Activated B cell treated with CpG ODN at 0.5 μM for 24 hours (primary cell): Measurements from ENCODE around the gene RFPL2. TPM values are rescaled to one million over a fixed set of nuclear protein-coding genes. Genes with fewer than 3 reads are reported as not detected.

Experiments
- ATAC-seq: fragments of 200-7000 bp; cut with Tn5 transposase; one replicate; pipeline ENCODE4 v1.10.0; 2021; ENCODE audit warnings: low read depth, mild to moderate bottlenecking, moderate library complexity
- CTCF ChIA-PET: fragments of 350-600 bp; sonication (Branson Sonifier 250); formaldehyde crosslinking; loops from one replicate; lab custom pipeline; 2021; ENCODE audit warnings: antibody characterized with exemption; lab: Charles Lee
- POLR2A ChIA-PET: fragments of 350-600 bp; sonication (Branson Sonifier 250); formaldehyde crosslinking; loops from one replicate; lab custom pipeline; 2021; ENCODE audit warnings: antibody characterized with exemption; lab: Charles Lee
- DNase-seq: peaks from one replicate; pipeline ENCODE4 v3.0.0; 2022
- H3K27ac Mint-ChIP-seq: one replicate; pipeline ENCODE4 v1.8.0; 2020; ENCODE audit warnings: mixed read lengths
- H3K27me3 Mint-ChIP-seq: one replicate; pipeline ENCODE4 v1.8.0; 2021; ENCODE audit warnings: mixed read lengths
- H3K36me3 Mint-ChIP-seq: one replicate; pipeline ENCODE4 v1.8.0; 2021; ENCODE audit warnings: low read depth, mixed read lengths
- H3K4me1 Mint-ChIP-seq: one replicate; pipeline ENCODE4 v1.8.0; 2021; ENCODE audit warnings: mixed read lengths
- H3K4me3 Mint-ChIP-seq: one replicate; pipeline ENCODE4 v1.8.0; 2020; ENCODE audit warnings: mild to moderate bottlenecking, mixed read lengths
- H3K9me3 Mint-ChIP-seq: one replicate; pipeline ENCODE4 v1.8.0; 2020; ENCODE audit warnings: mixed read lengths
- CTCF ChIP-seq: fragments of 200-600 bp; IDR thresholded peaks from one replicate; pipeline ENCODE4 v1.8.0; 2022; ENCODE audit warnings: antibody characterized with exemption, mild to moderate bottlenecking
- intact Hi-C: fragments of 100-400 bp; cut with micrococcal nuclease; formaldehyde crosslinking; loops from one replicate; pipeline ENCODE4 v1.15.1; 2024
- total RNA-seq: library from RNA; stranded (reverse); gene quantifications from 2 replicates; pipeline ENCODE4 v1.2.3, GENCODE V29; 2022

Gene RFPL2
- total RNA-seq: not detected in 2 replicates

- H3K4me3 Mint-ChIP-seq: peak within 1 kb of the TSS; percentile 28
- no peak for TF ChIP-seq CTCF
- intact Hi-C loops: loop anchor here (10.0 kb wide), 1 partner anchor 240 kb away; no protein-coding TSS in a partner anchor
- DNase-seq (no peak), ATAC-seq (no peak)
- POLR2A ChIA-PET: no interaction called here
- H3K9me3 Mint-ChIP-seq: no peaks in the 10 kb centered on the region
- no peaks in the 10 kb centered on the region for H3K36me3 Mint-ChIP-seq
- peaks cover 31% of the 10 kb centered on the region for H3K27me3 Mint-ChIP-seq
- no peaks in the 10 kb centered on the region for H3K4me1 Mint-ChIP-seq
- no peak within 1 kb of the TSS for H3K27ac Mint-ChIP-seq
- CTCF ChIA-PET: no interaction called here
Measured at GRCh38 chr22:32204856-32205722, at the start of gene RFPL2. RFPL2 (minus strand) TSS chr22:32205073; CDS start chr22:32202451, 2,622 bp downstream.

- DNase-seq: no peak
- CTCF ChIA-PET: interaction anchor here (0.6 kb wide), 2 partner anchors 41 to 1453 kb away, joined by 3 read pairs; no protein-coding TSS in a partner anchor
- no peaks in the 10 kb centered on the region for H3K36me3 Mint-ChIP-seq
- TF ChIP-seq CTCF: no peak
- peaks cover 30% of the 10 kb centered on the region for H3K27me3 Mint-ChIP-seq
- H3K27ac Mint-ChIP-seq: no peak overlapping the region
- no peak overlapping the region for H3K4me3 Mint-ChIP-seq
- ATAC-seq: no peak
- POLR2A ChIA-PET: no interaction called here
- no peaks in the 10 kb centered on the region for H3K9me3 Mint-ChIP-seq
- H3K4me1 Mint-ChIP-seq: no peaks in the 10 kb centered on the region
- intact Hi-C loops: no loop called here
Measured at GRCh38 chr22:32249231-32249630, 44.4 kb upstream of the RFPL2 start.

- ChIA-PET POLR2A (no interaction called here), CTCF (no interaction called here)
- DNase-seq: no peak
- Mint-ChIP-seq H3K27ac (no peak overlapping the region), H3K4me3 (no peak overlapping the region), H3K4me1 (no peaks in the 10 kb centered on the region), H3K36me3 (no peaks in the 10 kb centered on the region), H3K27me3 (peaks cover 29% of the 10 kb centered on the region), H3K9me3 (no peaks in the 10 kb centered on the region)
- intact Hi-C loops: no loop called here
- TF ChIP-seq CTCF: no peak
- ATAC-seq: no peak
Measured at GRCh38 chr22:32248276-32248675, 43.4 kb upstream of the RFPL2 start.

- no peak for TF ChIP-seq CTCF
- intact Hi-C loops: no loop called here
- DNase-seq (no peak), ATAC-seq (no peak)
- Mint-ChIP-seq H3K4me3 (no peak overlapping the region), H3K27me3 (peaks cover 21% of the 10 kb centered on the region), H3K4me1 (no peaks in the 10 kb centered on the region), H3K27ac (no peak overlapping the region), H3K36me3 (no peaks in the 10 kb centered on the region), H3K9me3 (no peaks in the 10 kb centered on the region)
- ChIA-PET POLR2A (no interaction called here), CTCF (no interaction called here)
Measured at GRCh38 chr22:32246166-32246565, 41.3 kb upstream of the RFPL2 start.

- Mint-ChIP-seq H3K4me3 (no peak overlapping the region), H3K27ac (no peak overlapping the region), H3K9me3 (no peaks in the 10 kb centered on the region), H3K4me1 (no peaks in the 10 kb centered on the region), H3K27me3 (peaks cover 21% of the 10 kb centered on the region), H3K36me3 (no peaks in the 10 kb centered on the region)
- ChIA-PET POLR2A (no interaction called here), CTCF (no interaction called here)
- intact Hi-C loops: no loop called here
- TF ChIP-seq CTCF: no peak
- DNase-seq (no peak), ATAC-seq (no peak)
Measured at GRCh38 chr22:32245042-32245441, 40.2 kb upstream of the RFPL2 start.
